Endodermal cell (in vitro differentiated cells): ENCODE measurements around the gene SRMS. TPM values are rescaled to one million over a fixed set of nuclear protein-coding genes. Genes with fewer than 3 reads are reported as not detected.

ENCODE experiments used
- DNase-seq: peaks from one replicate; pipeline ENCODE4 v3.0.0-alpha.2; 2017
- H3K27ac ChIP-seq: 2 replicates; pipeline ENCODE4 v1.5.1; 2013; ENCODE audit warnings: mild to moderate bottlenecking, low read depth, low read length, moderate library complexity
- H3K27me3 ChIP-seq: 2 replicates; pipeline ENCODE4 v1.6.1; 2013; ENCODE audit warnings: mild to moderate bottlenecking, low read length, moderate library complexity; ENCODE audit not compliant: insufficient read depth, control insufficient read depth, poor library complexity, severe bottlenecking
- H3K36me3 ChIP-seq: 2 replicates; pipeline ENCODE4 v1.7.0; 2013; ENCODE audit warnings: mild to moderate bottlenecking, low read length, moderate library complexity; ENCODE audit not compliant: control insufficient read depth, insufficient read depth
- H3K4me1 ChIP-seq: one replicate; pipeline ENCODE4 v1.7.0; 2013; ENCODE audit warnings: low read length; ENCODE audit not compliant: control insufficient read depth, insufficient read depth
- H3K4me3 ChIP-seq: 2 replicates; pipeline ENCODE4 v1.5.1; 2013; ENCODE audit warnings: mild to moderate bottlenecking, low read length, moderate library complexity
- H3K9ac ChIP-seq: 2 replicates; pipeline ENCODE4 v1.6.1; 2013; ENCODE audit warnings: mild to moderate bottlenecking, low read length, moderate library complexity; ENCODE audit not compliant: poor library complexity, severe bottlenecking; ENCODE audit errors: extremely low read depth
- H3K9me3 ChIP-seq: 2 replicates; pipeline ENCODE4 v1.6.1; 2013; ENCODE audit warnings: mild to moderate bottlenecking, low read length, moderate library complexity; ENCODE audit not compliant: control insufficient read depth
- H3K27ac Mint-ChIP-seq: 2 replicates; pipeline ENCODE4 v1.8.0; 2020; ENCODE audit warnings: mixed read lengths
- H3K27me3 Mint-ChIP-seq: 2 replicates; pipeline ENCODE4 v1.8.0; 2021; ENCODE audit warnings: mild to moderate bottlenecking, mixed read lengths; ENCODE audit not compliant: insufficient read depth
- H3K36me3 Mint-ChIP-seq: 2 replicates; pipeline ENCODE4 v1.8.0; 2020; ENCODE audit warnings: low read depth, mixed read lengths
- H3K4me1 Mint-ChIP-seq: 2 replicates; pipeline ENCODE4 v1.8.0; 2020; ENCODE audit warnings: mixed read lengths
- H3K4me3 Mint-ChIP-seq: 2 replicates; pipeline ENCODE4 v1.8.0; 2020; ENCODE audit warnings: mild to moderate bottlenecking, moderate library complexity, mixed read lengths
- H3K9me3 Mint-ChIP-seq: 2 replicates; pipeline ENCODE4 v1.8.0; 2020; ENCODE audit warnings: mild to moderate bottlenecking, mixed read lengths
- WGBS, 2 experiments: methylation state at CpG; one replicate each; pipeline versions ENCODE4 v1.1.5 to v1.1.7; 2013; ENCODE audit warnings: missing lambda C conversion rate in 2 of 2, mixed read lengths in 1 of 2; ENCODE audit not compliant: insufficient coverage in 1 of 2, insufficient read length in 1 of 2; 5-methylcytosine and 5-hydroxymethylcytosine counted together
- total RNA-seq, 2 donors: library from RNA; stranded (reverse); fragmentation: NEBNext Ultra II Directional in 1 of 2; extraction: Animal tissue kit (Norgen Biotek cat#: 25700) in 1 of 2; gene quantifications; 2 replicates in 1 of 2; 3 replicates in 1 of 2; pipeline ENCODE4 v1.2.1, GENCODE V29; 2021
- TF ChIP-seq, protein P1 (sequence below): fragments of 200-600 bp; sonication (generic); conservative IDR thresholded peaks from 2 replicates; pipeline ENCODE4 v1.5.0; 2021; ENCODE audit warnings: antibody characterized with exemption, mild to moderate bottlenecking

Gene SRMS
- total RNA-seq, 2 donors from 2014 or later, result not detected

DNA sequence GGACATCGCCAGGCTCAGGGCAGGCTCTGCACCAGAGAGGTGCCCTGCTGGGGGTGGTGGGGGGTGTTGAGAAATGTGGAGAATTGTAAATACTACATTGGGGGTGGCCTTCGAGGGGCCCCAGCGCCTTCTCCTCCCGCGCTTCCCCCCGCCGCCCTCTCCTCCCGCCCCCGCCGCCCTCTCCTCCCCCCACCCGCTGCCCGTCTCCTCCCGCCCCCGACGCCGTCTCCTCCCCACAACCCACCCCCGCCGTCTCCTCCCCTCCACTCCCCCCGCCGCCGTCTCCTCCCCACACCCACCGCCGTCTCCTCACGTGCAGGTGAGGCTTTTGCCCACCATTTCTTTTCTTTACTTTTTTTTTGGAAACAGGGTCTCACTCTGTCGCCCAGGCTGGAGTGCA, 1.5 kb upstream of the SRMS start:
- Histone ChIP-seq H3K36me3 (no peaks in the 10 kb centered on the region), H3K27me3 (no peaks in the 10 kb centered on the region), H3K4me3 (no peak overlapping the region), H3K27ac (no peak overlapping the region), H3K9ac (no peak overlapping the region), H3K4me1 (no peaks in the 10 kb centered on the region), H3K9me3 (no peaks in the 10 kb centered on the region)
- no peaks in the 10 kb centered on the region for H3K27me3 Mint-ChIP-seq
- TF ChIP-seq, protein P1, sequence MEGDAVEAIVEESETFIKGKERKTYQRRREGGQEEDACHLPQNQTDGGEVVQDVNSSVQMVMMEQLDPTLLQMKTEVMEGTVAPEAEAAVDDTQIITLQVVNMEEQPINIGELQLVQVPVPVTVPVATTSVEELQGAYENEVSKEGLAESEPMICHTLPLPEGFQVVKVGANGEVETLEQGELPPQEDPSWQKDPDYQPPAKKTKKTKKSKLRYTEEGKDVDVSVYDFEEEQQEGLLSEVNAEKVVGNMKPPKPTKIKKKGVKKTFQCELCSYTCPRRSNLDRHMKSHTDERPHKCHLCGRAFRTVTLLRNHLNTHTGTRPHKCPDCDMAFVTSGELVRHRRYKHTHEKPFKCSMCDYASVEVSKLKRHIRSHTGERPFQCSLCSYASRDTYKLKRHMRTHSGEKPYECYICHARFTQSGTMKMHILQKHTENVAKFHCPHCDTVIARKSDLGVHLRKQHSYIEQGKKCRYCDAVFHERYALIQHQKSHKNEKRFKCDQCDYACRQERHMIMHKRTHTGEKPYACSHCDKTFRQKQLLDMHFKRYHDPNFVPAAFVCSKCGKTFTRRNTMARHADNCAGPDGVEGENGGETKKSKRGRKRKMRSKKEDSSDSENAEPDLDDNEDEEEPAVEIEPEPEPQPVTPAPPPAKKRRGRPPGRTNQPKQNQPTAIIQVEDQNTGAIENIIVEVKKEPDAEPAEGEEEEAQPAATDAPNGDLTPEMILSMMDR, result no peak
- no peak overlapping the region for H3K27ac Mint-ChIP-seq
- WGBS, 2 experiments, result 45 to 71% methylated on average over 4 to 8 of the region's 25 CpGs
- peaks cover 7% of the 10 kb centered on the region for H3K4me1 Mint-ChIP-seq
- no peak for DNase-seq
- no peaks in the 10 kb centered on the region for H3K9me3 Mint-ChIP-seq
- H3K36me3 Mint-ChIP-seq, result no peaks in the 10 kb centered on the region
- H3K4me3 Mint-ChIP-seq, result no peak overlapping the region

DNA sequence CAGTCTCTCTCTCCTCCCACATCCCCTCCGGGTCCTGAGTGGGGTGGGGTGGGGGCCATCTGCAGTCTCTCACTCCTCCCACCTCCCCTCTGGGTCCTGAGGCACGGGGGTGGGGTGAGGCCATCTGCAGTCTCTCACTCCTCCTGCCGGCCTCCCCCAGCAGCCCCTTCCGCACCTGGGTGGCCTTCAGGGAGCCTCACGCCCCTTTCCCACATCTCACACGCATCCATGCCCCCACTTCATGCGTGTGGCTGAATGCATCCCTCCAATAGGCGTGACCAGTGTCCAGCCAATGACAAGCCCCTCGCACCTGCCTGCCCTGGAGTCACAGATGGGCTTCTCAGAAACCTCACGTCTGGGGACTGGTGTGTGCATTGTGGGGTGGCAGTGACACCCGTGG, 993 bp upstream of the SRMS start:
- H3K36me3 Mint-ChIP-seq, result no peaks in the 10 kb centered on the region
- Histone ChIP-seq H3K36me3 (no peaks in the 10 kb centered on the region), H3K27ac (no peak overlapping the region), H3K4me1 (no peaks in the 10 kb centered on the region), H3K9me3 (no peaks in the 10 kb centered on the region), H3K4me3 (no peak overlapping the region), H3K27me3 (no peaks in the 10 kb centered on the region), H3K9ac (no peak overlapping the region)
- no peaks in the 10 kb centered on the region for H3K9me3 Mint-ChIP-seq
- no peak for DNase-seq
- H3K27me3 Mint-ChIP-seq, result no peaks in the 10 kb centered on the region
- TF ChIP-seq, protein P1, result no peak
- no peak overlapping the region for H3K27ac Mint-ChIP-seq
- no peak overlapping the region for H3K4me3 Mint-ChIP-seq
- 74 to 82% methylated on average over 3 to 10 of the region's 11 CpGs for WGBS, 2 experiments
- H3K4me1 Mint-ChIP-seq, result peaks cover 7% of the 10 kb centered on the region

- TF ChIP-seq, protein P1, result no peak
- Mint-ChIP-seq H3K36me3 (no peaks in the 10 kb centered on the region), H3K27me3 (no peaks in the 10 kb centered on the region), H3K9me3 (no peaks in the 10 kb centered on the region), H3K4me3 (no peak overlapping the region), H3K27ac (no peak overlapping the region), H3K4me1 (peaks cover 7% of the 10 kb centered on the region)
- no peaks in the 10 kb centered on the region for H3K4me1 ChIP-seq
- H3K9me3 ChIP-seq, result no peaks in the 10 kb centered on the region
- WGBS, 2 experiments, result 87 to 90% methylated on average over 32 to 58 of the region's 58 CpGs
- no peak for DNase-seq
- H3K36me3 ChIP-seq, result no peaks in the 10 kb centered on the region
- no peaks in the 10 kb centered on the region for H3K27me3 ChIP-seq
- no peak overlapping the region for H3K4me3 ChIP-seq
- H3K9ac ChIP-seq, result no peak overlapping the region
- H3K27ac ChIP-seq, result no peak overlapping the region
Observed at GRCh38 chr20:63546956-63547724, 409 bp downstream of the SRMS start.
